CD4-positive, alpha-beta T cell treated with Interleukin-12 subunit alpha and Interleukin-12 subunit beta, for 1 hour (primary cell): ENCODE measurements around the gene SNRPA.
"Not testable (repeated sequence)": the region's sequence is repeated elsewhere in the genome, so short reads cannot be mapped to it uniquely, and the experiment has no call there.

Experiments used
- DNase-seq: peaks from one replicate; pipeline ENCODE4 v3.0.0-alpha.2; 2020

The SNRPA gene

GRCh38 chr19:40747536-40747935, 3.5 kb upstream of the SNRPA start:
- no peak for DNase-seq

GRCh38 chr19:40750058-40750873, 737 bp upstream of the SNRPA start, which contains the start of gene ACTMAP:
Gene ACTMAP, minus strand, starts transcription at chr19:40750477. Its CDS starts 674 bp downstream, at chr19:40749803.
- DNase-seq = peak; percentile 100

- DNase-seq = peak; percentile 24
These were observed 1.3 kb downstream of the SNRPA start for GRCh38 chr19:40752257-40752781.

GRCh38 chr19:40754611-40755247, 3.7 kb downstream of the SNRPA start:
- DNase-seq = peak; percentile 30

- no peak for DNase-seq
These were observed 4.2 kb downstream of the SNRPA start for GRCh38 chr19:40755248-40755624.

GRCh38 chr19:40755791-40756190, 4.8 kb downstream of the SNRPA start:
- DNase-seq = no peak

- peak; percentile 31 for DNase-seq
These were observed 5.6 kb downstream of the SNRPA start for GRCh38 chr19:40756502-40757110.

GRCh38 chr19:40758491-40758890, 7.5 kb downstream of the SNRPA start:
- DNase-seq = no peak

GRCh38 chr19:40759352-40759751, 8.3 kb downstream of the SNRPA start:
- DNase-seq = no peak

- DNase-seq = no peak
These were observed 11.9 kb downstream of the SNRPA start for GRCh38 chr19:40762754-40763470.

- no peak for DNase-seq
These were observed 12.5 kb downstream of the SNRPA start for GRCh38 chr19:40763526-40763925.

GRCh38 chr19:40763963-40764362, 13.0 kb downstream of the SNRPA start:
- no peak for DNase-seq

GRCh38 chr19:40766385-40766784, 15.4 kb downstream of the SNRPA start:
- not testable (repeated sequence) for DNase-seq

GRCh38 chr19:40768869-40769268, 17.9 kb downstream of the SNRPA start:
- no peak for DNase-seq

- peak; percentile 45 for DNase-seq
These were observed 20.3 kb downstream of the SNRPA start for GRCh38 chr19:40771101-40771862.

- DNase-seq = no peak
These were observed 24.1 kb downstream of the SNRPA start, which contains the start of gene MIA for GRCh38 chr19:40774916-40775631. Gene MIA, plus strand, starts transcription at chr19:40775521. Its CDS starts 22 bp downstream, at chr19:40775543.

- DNase-seq = no peak
These were observed 24.6 kb downstream of the SNRPA start for GRCh38 chr19:40775632-40776022.

GRCh38 chr19:40776364-40776763, 25.4 kb downstream of the SNRPA start:
- DNase-seq = no peak

- peak; percentile 94 for DNase-seq
These were observed 26.1 kb downstream of the SNRPA start for GRCh38 chr19:40776932-40777644.

GRCh38 chr19:40777645-40777936, 26.6 kb downstream of the SNRPA start:
- DNase-seq = no peak
